Activated CD4-positive, alpha-beta T cell treated with anti-CD3 and anti-CD28 coated beads for 24 hours (primary cell): ENCODE data around the gene TMC8.
"Not testable (repeated sequence)": the region's sequence is repeated elsewhere in the genome, so short reads cannot be mapped to it uniquely, and the experiment has no call there.

Experiments used
- DNase-seq, 2 donors: peaks; one replicate each; pipeline ENCODE4 v3.0.0-alpha.2; 2020; ENCODE audit warnings: low read depth in 2 of 2

TMC8 gene

DNA sequence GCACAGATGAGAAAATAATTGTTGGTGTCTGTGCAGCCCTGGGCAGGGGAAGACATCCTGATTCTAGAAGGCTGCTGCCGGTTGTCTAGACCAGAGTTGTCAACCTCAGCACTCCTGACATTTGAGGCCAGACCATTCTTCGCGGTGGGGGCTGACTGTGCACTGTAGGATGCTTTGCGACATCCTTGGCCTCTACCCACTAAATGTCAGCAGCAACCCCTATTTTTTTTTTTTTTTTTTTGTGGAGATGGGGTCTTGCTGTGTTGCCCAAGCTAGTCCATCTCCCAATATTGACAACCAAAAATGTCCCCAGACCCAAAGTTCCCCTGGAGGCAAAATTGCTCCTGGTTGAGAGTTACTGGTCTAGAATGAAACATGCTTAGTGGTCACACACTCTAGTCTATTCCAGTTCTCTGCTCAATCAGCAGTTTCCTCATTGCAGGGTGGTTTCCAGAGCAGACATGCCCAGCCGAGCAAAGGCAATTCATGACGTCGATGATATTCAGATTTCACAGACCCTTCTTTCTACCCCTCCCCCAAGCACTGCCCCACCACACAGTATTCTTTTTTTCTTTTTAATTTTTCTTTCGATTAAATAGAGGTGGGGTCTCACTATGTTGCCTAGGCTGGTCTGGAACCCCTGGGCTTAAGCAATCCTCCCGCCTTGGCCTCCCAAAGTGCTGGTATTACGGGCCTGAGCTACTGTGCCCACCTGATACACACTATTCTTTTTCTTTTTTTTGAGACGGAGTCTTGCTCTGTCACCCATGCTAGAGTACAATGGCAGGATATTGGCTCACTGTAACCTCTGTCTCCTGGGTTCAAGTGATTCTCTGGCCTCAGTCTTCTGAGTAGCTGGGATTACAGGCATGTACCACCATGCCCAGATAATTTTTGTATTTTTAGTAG is 24.6 kb downstream of the TMC8 start:
- no peak for DNase-seq

DNA sequence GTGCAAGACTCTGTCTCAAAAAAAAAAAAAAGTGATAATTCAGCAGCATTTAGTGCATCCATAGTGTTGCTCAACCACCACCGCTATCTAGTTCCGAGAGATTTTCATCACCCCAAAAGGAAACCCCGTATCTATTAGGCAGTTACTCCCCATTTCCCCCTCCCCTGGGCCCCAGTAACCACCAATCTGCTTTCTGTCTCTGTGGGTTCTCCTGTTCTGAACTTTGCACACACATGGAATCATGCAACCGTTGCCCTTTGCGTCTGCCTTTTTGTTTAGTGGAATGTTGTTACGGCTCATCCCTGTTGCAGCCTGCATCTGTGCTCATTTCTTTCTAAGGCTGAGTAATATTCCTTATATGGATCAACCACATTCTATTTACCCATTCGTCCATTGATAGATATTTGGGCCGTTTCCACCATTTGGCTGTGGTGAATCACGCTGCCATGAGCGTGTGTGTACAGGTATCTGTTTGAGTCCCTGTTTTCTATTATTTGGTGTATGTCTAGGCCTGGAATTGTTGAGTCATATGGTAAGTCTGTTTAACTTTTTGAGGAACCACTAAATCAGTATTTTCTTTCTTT is 29.1 kb downstream of the TMC8 start:
- no peak for DNase-seq

DNA sequence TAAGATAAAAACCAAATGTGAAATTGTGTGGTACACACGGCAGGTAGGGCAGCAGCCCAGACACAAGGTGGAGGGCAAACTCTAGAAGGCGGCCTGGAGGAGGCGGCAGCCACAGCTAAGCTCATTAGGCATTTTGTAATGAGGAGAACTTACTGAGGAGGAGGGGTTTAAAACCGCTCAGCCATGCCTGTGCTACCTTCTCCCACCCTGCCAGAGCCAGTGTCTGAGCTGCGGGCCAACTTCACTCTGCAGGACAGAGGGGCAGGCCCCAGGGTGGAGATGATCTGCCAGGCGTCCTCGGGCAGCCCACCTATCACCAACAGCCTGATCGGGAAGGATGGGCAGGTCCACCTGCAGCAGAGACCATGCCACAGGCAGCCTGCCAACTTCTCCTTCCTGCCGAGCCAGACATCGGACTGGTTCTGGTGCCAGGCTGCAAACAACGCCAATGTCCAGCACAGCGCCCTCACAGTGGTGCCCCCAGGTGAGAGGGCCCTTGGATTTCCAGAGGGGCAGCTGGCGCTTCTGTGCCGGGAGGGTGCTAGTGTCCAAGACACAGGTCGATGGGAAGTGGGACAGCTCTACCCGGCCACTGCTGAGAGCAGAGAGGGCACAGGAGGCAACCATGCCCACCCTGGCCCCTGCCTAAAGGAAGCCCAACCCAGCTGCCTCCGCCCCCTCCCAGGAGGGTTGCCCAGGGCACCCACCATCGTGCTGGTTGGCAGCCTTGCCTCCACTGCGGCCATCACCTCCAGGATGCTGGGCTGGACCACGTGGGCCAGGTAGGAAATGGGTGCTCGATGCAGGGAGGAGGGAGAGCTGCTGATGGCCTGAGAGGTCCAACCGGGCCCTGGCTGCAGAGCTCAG is 33.5 kb downstream of the TMC8 start:
- no peak for DNase-seq

DNA sequence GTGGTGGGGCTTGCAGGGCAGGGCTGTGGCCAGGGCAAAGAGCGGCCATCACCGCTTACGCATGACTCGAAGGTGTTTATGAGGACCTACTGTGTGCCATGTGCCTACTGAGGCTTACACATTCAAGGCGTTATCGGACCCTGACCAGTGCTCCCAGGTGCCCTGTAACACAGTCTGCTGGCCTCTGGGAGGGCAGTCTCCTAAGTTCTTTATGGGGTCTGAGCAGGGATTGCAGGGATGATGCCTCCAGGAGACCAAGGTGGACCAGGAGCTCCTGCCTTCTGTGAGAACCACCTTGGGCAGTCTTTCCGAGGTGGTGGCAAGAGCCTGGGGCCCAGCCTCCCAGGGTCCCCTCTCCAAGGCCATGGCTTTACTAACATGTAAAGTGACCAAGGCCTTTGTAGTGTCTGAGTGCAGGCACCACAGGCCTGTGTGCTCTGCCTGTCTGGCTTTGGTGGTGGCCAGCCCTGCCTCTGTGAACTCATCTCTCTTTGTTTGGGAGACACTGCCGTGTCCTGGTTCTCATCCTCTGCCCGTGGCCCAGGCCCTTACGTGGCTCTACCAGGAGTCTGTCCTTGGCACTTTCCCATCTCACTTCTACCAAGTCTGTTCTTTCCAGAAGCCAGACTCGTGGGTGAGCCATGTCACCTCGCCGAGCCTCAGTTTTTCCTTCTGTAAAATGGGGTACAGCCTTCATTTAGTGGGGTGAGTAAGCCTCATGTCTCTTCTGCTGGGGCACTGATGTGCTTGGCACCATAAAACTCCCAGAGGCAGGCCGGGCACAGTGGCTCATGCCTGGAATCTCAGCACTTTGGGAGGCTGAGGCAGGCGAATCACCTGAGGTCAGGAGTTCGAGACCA is 34.4 kb downstream of the TMC8 start:
- no peak for DNase-seq

DNA sequence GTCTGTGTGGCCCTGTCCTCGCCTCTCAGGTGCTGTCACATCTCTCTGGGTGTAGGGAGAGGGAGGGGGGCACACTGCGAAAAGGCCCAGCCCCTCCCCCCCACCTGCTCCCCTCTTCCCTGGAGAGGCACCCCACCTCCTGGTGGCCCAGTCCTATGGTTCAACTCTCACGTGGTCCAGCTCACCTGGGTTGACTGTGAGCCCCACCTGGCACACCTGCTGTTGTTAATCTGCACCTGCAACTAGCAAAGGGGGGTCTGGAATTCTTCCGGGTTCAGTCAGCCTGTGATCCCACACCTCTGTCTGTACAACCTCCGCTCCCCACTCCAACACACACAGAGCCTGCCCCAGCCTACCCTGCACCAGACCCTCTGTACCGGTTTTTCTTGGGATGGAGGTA is 35.8 kb downstream of the TMC8 start:
- no peak for DNase-seq

DNA sequence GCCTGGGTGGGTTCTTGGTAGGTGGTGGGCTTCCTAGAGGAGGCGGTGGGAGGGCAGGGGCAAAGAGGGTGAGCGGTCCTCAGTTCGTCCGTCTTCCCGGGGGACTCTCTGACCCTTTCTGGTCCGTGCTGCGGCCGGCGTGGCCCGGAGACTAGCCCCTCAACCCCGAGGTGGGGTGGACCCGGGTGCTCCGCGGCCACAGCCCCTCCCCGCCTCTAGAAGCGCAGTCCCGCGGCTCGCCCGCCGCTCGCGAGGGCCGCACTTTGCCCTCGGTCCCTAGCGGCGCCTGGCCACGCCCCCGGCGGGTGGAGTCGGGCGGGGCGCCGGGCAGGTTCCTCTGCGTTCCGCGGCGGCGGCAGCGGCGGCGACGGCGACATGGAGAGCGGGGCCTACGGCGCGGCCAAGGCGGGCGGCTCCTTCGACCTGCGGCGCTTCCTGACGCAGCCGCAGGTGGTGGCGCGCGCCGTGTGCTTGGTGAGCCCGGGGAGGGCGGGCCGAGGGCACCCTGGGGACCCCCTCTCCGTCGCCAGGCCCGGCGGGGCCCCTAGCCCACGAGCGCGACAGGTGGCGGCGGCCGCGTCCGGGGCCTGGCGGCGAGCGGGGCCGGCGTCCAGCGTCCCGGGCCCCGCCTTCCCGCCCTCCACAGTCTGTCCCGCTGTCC is 37.8 kb downstream of the TMC8 start, which contains the start of gene SYNGR2:
SYNGR2 (plus strand) TSS at position 340 of the 661 bp plus-strand sequence; CDS start at position 376, 36 bp downstream.
- peak; percentile 76 to 80 for DNase-seq

DNA sequence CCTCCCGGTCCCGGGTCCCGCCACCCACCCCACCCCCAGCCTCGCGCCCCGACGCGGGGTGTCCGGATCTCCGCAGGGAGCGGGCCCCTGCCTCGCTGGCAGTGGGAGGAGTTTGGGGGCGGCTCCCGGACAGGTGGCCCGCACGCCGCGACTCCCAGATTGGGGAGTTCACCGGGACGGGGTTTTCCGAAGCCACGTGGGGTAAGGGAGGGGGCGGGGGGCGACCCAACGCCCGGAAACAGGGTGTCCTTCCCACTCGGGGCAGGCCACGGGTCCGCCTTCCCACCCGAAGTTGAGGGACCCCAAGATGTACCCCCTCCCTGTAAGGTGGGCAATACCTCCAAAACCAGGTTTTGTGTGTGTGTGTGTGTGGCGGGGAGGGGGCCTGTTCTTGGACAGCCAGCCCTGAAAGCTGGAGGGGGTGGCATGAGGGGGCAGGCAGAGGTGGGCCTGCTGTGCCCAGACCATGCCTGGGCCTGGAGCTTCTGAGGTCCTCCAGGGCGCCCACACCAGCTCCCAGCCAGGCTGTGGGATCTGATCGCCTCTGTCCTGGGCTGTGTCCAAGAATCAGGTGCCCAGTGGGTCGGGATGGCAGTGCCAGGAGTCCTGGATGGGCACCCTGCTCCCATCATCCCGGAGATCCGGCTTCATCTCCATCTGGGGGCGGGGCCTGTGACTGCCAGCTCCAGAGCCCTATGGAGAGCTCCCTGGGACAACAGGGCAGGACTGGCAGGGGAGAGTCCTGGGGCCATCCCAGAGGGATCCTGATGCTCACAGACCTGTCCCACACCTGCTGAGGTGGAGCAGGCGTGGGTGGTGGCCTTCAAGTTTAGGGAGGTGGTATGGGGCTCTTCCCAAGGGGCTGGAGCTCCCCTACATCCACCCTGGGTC is 38.6 kb downstream of the TMC8 start:
- peak; percentile 54 to 58 for DNase-seq

DNA sequence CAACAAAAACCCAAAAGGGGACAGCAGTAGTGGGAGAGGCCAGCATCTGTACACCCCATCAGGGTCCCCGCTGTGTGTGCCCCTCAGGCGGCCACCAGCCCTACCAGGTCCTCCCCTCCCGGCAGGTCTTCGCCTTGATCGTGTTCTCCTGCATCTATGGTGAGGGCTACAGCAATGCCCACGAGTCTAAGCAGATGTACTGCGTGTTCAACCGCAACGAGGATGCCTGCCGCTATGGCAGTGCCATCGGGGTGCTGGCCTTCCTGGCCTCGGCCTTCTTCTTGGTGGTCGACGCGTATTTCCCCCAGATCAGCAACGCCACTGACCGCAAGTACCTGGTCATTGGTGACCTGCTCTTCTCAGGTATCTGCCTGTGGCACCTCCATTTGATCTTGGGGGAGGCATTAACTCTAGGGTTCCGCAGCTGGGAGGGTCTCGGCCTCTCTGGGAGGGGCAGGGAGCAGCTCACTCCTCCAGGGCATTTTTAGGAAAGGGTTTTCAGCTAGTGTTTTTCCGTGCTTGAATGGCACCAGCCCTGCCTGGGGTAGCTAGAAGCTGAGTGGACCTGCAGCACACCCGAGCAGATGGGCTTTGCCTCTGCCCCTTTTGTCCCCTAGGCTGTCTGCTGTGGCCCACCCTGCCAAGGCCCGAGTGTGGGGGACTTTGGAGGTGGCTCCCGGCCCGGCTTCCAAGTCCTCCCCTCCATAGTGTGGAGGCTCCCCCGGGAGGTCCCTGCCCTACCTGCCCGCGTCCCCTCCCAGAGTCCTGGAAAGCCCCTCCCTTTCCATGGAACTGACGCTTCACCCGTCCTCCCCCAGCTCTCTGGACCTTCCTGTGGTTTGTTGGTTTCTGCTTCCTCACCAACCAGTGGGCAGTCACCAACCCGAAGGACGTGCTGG is 40.4 kb downstream of the TMC8 start:
- no peak for DNase-seq

DNA sequence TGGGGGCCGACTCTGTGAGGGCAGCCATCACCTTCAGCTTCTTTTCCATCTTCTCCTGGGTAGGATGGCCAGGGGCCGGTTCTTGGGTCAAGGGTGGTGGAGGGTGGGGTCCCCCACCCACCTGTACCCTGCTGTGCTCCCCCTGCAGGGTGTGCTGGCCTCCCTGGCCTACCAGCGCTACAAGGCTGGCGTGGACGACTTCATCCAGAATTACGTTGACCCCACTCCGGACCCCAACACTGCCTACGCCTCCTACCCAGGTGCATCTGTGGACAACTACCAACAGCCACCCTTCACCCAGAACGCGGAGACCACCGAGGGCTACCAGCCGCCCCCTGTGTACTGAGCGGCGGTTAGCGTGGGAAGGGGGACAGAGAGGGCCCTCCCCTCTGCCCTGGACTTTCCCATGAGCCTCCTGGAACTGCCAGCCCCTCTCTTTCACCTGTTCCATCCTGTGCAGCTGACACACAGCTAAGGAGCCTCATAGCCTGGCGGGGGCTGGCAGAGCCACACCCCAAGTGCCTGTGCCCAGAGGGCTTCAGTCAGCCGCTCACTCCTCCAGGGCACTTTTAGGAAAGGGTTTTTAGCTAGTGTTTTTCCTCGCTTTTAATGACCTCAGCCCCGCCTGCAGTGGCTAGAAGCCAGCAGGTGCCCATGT is 41.1 kb downstream of the TMC8 start:
- DNase-seq, result not testable (repeated sequence)

DNA sequence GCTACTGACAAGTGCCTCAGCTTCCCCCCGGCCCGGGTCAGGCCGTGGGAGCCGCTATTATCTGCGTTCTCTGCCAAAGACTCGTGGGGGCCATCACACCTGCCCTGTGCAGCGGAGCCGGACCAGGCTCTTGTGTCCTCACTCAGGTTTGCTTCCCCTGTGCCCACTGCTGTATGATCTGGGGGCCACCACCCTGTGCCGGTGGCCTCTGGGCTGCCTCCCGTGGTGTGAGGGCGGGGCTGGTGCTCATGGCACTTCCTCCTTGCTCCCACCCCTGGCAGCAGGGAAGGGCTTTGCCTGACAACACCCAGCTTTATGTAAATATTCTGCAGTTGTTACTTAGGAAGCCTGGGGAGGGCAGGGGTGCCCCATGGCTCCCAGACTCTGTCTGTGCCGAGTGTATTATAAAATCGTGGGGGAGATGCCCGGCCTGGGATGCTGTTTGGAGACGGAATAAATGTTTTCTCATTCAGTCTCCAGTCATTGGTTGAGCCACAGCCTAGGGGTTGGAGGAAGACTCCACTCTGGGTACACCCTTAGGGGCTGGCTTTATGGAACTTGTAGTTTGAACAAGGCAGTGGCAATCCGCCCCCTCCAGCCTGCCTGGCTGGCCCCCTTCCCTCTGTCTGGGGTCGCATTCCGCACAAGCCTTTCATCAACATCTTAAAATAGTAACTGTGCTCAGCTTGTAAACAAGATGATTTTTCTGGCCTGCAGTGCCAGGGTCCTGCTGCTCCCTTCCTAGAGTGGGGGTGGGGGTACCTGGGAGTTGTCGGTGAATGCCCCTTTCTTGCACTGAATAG is 41.9 kb downstream of the TMC8 start:
- no peak for DNase-seq

DNA sequence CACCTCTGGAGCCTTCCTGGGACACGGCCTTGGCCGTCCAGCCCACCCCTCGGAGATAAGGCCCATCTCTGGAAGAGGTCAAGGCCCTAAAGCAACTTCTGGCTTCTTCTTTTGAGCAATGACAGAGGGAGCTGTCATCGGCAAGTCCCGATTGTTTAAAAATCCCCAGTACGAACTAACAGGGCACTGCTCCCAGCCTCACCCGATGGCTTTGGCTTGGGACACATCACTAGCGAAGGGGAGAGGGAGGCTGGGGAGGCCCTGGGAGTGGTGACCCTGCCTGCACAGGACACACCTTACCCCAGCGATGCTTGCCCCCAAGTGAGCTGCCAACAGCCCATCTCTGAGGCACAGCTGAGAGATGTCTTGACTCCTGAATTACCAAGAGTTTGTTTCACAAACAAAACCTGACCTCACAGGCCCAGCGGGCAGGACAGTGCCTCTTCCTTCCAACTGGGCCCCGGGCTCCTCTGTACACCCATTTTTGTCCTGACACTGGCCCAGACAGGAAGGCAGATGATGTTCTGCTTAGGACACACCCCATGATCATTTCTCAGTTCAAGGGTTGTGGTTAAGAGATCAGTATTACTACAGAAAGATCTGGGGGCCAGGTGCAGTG is 42.6 kb downstream of the TMC8 start:
- DNase-seq, result no peak

DNA sequence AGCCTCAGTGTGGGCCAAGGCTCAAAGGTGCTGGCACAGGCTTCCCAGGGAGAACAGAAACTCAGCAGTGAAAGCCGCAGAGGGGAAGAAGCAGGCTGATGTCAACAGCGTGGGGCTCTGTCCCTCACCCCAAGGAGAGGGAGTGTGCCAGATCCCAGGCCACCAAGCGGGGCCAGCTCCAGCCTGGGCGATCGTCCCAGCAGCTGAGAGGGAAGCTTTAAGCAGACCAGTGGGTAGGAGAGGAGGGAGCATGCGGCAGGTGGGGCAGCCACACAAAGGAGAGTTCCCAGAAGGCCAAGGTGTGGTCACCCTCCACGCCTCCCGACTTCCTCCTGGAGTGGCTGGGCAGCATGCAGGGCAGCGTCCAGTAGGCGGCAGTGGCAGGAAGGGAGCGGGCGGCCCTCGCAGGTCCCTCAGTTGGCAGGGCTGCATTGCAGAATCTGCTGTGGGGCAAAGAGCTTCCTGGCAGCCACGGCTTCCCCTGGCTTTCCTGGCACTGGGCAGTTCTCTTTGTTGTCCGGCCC is 43.8 kb downstream of the TMC8 start:
- no peak for DNase-seq

DNA sequence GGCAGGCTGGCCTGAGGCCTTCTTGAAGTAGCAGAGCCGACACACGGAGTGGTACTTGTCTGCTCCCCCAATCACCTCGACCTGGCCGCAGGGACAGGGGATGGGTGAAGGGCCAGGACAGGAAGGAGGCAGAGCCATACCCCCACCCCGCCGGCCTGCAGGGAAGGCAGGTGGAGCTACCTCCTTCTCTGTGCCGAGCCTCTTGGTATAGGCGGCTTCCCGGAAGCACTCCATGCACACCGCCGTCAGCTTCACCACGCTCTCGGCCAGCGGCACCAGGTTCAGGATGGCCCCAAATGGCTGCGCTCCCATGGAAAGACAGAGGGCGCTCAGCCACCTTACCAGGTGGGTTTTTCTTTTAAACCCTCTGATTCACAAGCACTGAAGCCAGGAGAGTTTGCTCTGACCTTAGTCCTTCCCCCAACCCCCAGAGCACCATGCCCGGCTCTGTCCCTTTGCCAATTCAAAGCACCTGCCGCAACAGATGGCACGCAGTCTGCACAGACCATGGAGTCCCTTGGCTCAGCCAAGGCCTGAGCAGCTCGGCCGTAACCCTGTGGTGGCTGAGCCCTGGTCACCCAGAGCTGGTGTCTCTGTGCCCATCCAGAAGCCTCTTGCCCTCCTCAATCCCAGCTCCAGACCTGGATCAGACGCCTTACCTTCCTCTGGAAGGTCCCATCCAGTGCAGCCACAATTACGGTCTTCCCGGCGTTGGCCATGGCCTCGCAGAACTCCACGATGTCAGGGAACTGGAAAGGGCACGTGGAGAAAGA is 44.5 kb downstream of the TMC8 start:
- DNase-seq, result no peak

DNA sequence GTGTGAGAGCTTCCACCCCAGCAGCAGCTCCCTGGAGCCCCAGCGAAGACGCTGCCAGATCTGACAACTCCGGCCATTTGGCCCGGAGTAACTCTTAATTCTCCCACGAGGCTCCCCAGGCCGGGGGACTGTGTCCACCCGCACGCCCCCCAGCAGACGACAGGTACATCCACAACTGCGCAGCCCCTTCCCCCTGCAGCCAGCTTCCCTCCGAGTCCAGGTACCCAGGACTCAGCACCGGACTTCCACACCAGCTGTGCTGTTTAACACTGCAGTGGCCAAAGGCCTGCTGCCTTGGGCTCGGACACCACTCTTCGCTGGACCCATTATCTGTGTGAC is 45.0 kb downstream of the TMC8 start:
- no peak for DNase-seq

DNA sequence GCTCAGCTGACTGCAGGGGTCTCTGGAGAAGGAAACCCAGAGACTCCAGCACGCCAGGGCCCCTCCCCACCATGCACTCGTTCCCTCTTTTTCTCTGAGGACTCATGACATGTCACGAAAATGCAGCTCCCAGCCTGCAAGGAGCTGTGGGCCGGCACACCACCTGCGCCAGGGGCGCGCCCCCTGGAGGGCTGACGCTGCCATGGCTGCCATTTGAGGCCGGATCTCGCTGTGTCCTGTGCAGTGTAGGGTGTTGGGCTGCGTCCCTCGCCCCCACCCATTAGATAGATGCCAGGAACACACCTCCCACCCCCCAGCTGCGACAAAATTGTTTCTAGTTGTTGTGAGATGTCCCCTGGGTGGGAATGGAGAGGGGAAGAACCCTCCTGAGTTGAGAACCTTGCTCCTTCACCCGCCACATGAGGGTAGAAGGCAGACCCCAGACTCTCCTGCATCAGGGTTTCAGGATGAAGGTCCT is 46.0 kb downstream of the TMC8 start:
- DNase-seq, result peak; percentile 62 to 70

DNA sequence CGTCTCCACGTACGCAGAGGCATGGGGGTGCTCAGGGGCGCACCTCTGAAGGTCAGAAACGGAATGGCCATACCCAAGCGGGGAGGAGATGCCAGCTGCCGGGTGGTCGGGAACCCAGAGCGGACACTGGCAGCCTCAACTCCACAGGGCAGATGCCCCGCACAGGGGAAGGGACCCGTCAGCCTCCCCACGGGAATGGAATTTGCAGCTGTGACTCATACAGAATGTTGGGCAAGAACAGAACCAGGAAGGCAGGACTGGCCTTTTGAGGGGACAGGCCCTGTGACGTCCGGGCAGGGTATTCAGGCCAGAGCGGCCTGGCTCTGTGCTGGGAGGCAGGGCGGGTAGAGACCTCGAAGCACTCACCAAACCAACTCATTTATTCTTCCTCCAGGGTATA is 48.8 kb downstream of the TMC8 start:
- no peak for DNase-seq
